GM08714 (cell line): ENCODE data around the gene SPPL2B.

Experiments
- H3K4me3 ChIP-seq: fragments of 200-500 bp; sonication (Bioruptor generic); 2 replicates; pipeline ENCODE4 v1.5.1; 2014; ENCODE audit warnings: mild to moderate bottlenecking, low read length, inconsistent platforms
- ZNF274 ChIP-seq: IDR thresholded peaks from 2 replicates; pipeline ENCODE4 v1.6.1; 2012; ENCODE audit warnings: mild to moderate bottlenecking, low read depth, low read length

The SPPL2B gene

GRCh38 chr19:2324220-2324948 is 4.1 kb upstream of the SPPL2B start:
- TF ChIP-seq ZNF274, result no peak
- H3K4me3 ChIP-seq, result no peak overlapping the region; the same call in 1 of the 2 replicates

GRCh38 chr19:2325281-2326046 is 3.0 kb upstream of the SPPL2B start:
- TF ChIP-seq ZNF274, result no peak
- peak overlapping the region; percentile 5; the same call in 1 of the 2 replicates for H3K4me3 ChIP-seq

GRCh38 chr19:2326699-2327360 is 1.7 kb upstream of the SPPL2B start:
- H3K4me3 ChIP-seq, result peak overlapping the region; percentile 82; the same call in 1 of the 2 replicates
- no peak for TF ChIP-seq ZNF274

- H3K4me3 ChIP-seq, result peak overlapping the region; percentile 82
- TF ChIP-seq ZNF274, result no peak
Observed at GRCh38 chr19:2327773-2328400, 597 bp upstream of the SPPL2B start.

- peak overlapping the region; percentile 82 for H3K4me3 ChIP-seq
- no peak for TF ChIP-seq ZNF274
Observed at GRCh38 chr19:2329149-2329478, 630 bp downstream of the SPPL2B start.

- no peak for TF ChIP-seq ZNF274
- peak overlapping the region; percentile 82 for H3K4me3 ChIP-seq
Observed at GRCh38 chr19:2329501-2329916, 1.0 kb downstream of the SPPL2B start.

- H3K4me3 ChIP-seq, result no peak overlapping the region
- no peak for TF ChIP-seq ZNF274
Observed at GRCh38 chr19:2330255-2330631, 1.8 kb downstream of the SPPL2B start.

GRCh38 chr19:2330632-2331284 is 2.3 kb downstream of the SPPL2B start:
- no peak overlapping the region for H3K4me3 ChIP-seq
- no peak for TF ChIP-seq ZNF274

GRCh38 chr19:2331601-2332246 is 3.2 kb downstream of the SPPL2B start:
- H3K4me3 ChIP-seq, result no peak overlapping the region; the same call in 1 of the 2 replicates
- TF ChIP-seq ZNF274, result no peak

GRCh38 chr19:2332341-2333026 is 4.0 kb downstream of the SPPL2B start:
- no peak for TF ChIP-seq ZNF274
- H3K4me3 ChIP-seq, result peak overlapping the region; percentile 4; the same call in 1 of the 2 replicates

- H3K4me3 ChIP-seq, result no peak overlapping the region
- TF ChIP-seq ZNF274, result no peak
Observed at GRCh38 chr19:2333027-2333806, 4.7 kb downstream of the SPPL2B start.

- no peak overlapping the region for H3K4me3 ChIP-seq
- no peak for TF ChIP-seq ZNF274
Observed at GRCh38 chr19:2333807-2334211, 5.3 kb downstream of the SPPL2B start.
